ENCODE data around the gene ZNF44. TPM values are rescaled to one million over a fixed set of nuclear protein-coding genes. Genes with fewer than 3 reads are reported as not detected.
A peak's percentile ranks its signal among the peaks of the same experiment; 100 is the strongest.

Gene ZNF44
- total RNA-seq (10 to 100 TPM; 12.7 to 21.3 (median 16.0) TPM), polyA plus RNA-seq (10 to 100 TPM in 1 of 3 donors, 1 to 10 TPM in 2; 6.7 to 10.8 (median 7.1) TPM)
- long read RNA-seq, donor 1, partial matches to known transcripts: 0 of 2 reads
- long read RNA-seq, donor 1, other reads (novel, unspliced or antisense): 0 of 2 reads
- long read RNA-seq, donor 2, partial matches to known transcripts: 0 of 1 reads
- long read RNA-seq, donor 2, other reads (novel, unspliced or antisense): 0 of 1 reads

DNA sequence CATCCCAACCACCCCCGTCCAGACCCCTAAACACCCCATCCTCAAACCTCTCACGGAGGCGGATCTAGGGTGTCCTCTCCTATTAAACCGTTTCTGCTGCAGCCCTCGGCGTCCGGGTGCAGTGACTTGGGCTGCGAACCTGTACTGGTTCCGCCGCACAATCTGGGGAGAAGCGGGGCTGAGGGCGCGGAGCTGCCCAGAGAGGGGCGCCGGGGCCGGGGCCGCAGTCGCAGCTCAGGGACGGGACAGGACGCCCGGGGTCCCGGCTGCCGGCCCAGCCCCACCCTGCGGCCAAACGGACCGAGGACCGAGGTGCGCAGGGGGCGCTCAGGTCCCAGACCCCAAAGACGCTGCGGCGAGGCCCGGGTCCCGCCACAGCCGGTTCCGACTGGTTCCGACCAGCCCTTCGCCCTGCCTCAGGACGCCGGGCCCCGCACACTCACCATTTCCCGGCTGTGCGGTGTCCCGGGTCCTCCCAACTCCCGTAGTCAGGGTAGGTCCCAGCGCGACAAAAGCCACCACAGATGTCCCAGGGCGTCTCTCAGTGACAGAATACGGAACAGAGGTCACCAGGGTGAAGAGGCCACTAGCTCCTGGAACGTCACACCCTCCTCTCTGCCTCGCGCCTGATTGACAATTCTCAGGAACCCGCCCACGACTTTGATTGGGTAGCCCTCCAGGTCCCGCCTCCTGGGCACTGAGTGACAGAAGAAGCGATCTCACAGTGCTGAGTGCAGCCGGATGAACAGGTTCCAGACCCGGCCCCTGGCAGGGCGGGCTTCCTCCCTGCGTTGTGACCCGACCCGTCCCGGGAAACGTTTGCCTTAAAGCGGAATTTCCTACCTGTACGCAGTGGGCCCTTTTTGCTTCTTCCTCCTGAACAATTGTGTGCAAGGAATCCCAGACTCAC lies at the start of gene ZNF44:
TSS of gene ZNF44 (minus strand) at position 635 of the 910 bp plus-strand sequence. CDS start at position 446, 189 bp downstream.
- TF ChIP-seq POLR2AphosphoS5 (IDR thresholded peaks at IDR 0.05) (peak; percentile 88 to 94 (median 90)), POLR2A (IDR thresholded peaks at IDR 0.05) (peak; percentile 15 to 37 (median 30))
- TF ChIP-seq, protein P1, sequence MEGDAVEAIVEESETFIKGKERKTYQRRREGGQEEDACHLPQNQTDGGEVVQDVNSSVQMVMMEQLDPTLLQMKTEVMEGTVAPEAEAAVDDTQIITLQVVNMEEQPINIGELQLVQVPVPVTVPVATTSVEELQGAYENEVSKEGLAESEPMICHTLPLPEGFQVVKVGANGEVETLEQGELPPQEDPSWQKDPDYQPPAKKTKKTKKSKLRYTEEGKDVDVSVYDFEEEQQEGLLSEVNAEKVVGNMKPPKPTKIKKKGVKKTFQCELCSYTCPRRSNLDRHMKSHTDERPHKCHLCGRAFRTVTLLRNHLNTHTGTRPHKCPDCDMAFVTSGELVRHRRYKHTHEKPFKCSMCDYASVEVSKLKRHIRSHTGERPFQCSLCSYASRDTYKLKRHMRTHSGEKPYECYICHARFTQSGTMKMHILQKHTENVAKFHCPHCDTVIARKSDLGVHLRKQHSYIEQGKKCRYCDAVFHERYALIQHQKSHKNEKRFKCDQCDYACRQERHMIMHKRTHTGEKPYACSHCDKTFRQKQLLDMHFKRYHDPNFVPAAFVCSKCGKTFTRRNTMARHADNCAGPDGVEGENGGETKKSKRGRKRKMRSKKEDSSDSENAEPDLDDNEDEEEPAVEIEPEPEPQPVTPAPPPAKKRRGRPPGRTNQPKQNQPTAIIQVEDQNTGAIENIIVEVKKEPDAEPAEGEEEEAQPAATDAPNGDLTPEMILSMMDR (IDR thresholded peaks at IDR 0.05 in 8 of 11, conservative IDR thresholded peaks at IDR 0.05 in 3 of 11): peak in 2 of 11 experiments; percentile 12 to 36
- WGBS, 5 donors: 0 to 2% (median 1%) methylated on average over 30 to 66 of the region's 66 CpGs
- H3K36me3 ChIP-seq: peaks cover 0 to 4% (median 0%) of the 10 kb centered on the region in 6 donors
- H3K27me3 ChIP-seq (replicated peaks in 1 of 7): no peaks in the 10 kb centered on the region
- intact Hi-C loops (cut with DNase I; ENCODE audit: low total_unique reads): no loop called here
- H3K4me3 ChIP-seq: peak within 1 kb of the TSS; percentile 85 to 94 (median 90)
- no peaks in the 10 kb centered on the region for H3K9me3 ChIP-seq
- peaks cover 14 to 53% (median 22%) of the 10 kb centered on the region in 6 donors for H3K4me1 ChIP-seq
- peak; percentile 98 for DNase-seq
- peak within 1 kb of the TSS; percentile 83 to 98 (median 96) for H3K27ac ChIP-seq

DNA sequence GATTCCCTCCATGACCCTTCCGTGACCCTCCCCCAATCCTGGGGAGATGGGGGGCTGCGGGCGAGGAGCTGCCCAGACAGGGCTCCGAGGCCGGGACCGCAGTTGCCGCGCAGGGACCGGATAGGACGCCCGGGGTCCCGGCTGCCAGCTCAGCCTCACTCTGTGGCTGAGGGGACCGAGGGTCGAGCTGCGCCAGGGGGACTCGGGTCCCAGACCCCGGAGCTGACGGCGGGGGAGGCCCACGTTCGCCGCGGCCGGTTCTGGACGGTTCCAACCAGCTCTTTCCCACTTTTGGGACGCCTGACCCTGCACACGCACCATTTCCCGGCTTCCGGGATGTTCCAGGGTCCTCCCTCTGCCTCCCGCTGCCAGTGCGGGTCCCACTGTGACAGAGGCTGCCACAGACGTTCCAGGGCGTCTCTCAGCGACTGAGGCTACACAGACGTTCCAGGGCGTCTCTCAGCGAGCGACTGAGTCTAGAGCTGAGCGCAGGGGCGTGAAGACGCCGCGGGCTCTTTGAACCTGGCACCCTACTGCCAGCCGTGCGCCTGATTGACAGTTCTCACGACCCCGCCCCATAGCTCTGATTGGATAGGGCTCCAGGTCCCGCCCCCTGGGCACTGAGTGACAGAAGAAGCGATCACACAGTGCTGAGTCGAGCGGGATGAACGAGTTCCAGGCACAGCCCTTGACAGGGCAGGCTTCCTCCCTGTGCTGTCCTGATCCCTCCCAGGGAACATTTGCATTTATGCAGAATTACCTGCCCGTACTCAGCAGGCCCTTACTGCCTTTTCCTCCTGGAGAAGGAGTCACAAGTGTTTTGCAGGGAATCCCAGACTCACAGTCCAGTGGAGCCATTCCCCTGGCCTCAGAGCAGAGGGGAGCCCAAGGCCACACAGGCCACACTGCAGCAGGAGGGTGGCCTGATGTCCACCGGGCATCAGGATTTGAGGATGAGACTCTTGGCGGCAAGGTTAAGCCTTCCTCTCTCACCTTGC lies 38.8 kb upstream of the ZNF44 start, which contains the start of gene ZNF563:
TSS of gene ZNF563 (minus strand) at position 472 of the 998 bp plus-strand sequence. CDS start at position 321, 151 bp downstream.
- intact Hi-C loops (cut with DNase I; ENCODE audit: low total_unique reads): no loop called here
- Histone ChIP-seq H3K27ac (peak within 1 kb of the TSS; percentile 83 to 95 (median 92)), H3K27me3 (replicated peaks in 1 of 7) (no peaks in the 10 kb centered on the region), H3K4me3 (peak within 1 kb of the TSS; percentile 52 to 96 (median 76)), H3K36me3 (no peaks in the 10 kb centered on the region), H3K9me3 (no peaks in the 10 kb centered on the region), H3K4me1 (peaks cover 3 to 40% (median 29%) of the 10 kb centered on the region in 6 donors)
- DNase-seq: peak; percentile 97
- WGBS, 5 donors: 1 to 6% (median 2%) methylated on average over 14 to 55 of the region's 55 CpGs
- peak; percentile 54 to 92 (median 55) for TF ChIP-seq POLR2A (IDR thresholded peaks at IDR 0.05)
- TF ChIP-seq, protein P1 (IDR thresholded peaks at IDR 0.05 in 8 of 11, conservative IDR thresholded peaks at IDR 0.05 in 3 of 11): no peak
- peak; percentile 95 to 98 (median 96) for TF ChIP-seq POLR2AphosphoS5 (IDR thresholded peaks at IDR 0.05)

DNA sequence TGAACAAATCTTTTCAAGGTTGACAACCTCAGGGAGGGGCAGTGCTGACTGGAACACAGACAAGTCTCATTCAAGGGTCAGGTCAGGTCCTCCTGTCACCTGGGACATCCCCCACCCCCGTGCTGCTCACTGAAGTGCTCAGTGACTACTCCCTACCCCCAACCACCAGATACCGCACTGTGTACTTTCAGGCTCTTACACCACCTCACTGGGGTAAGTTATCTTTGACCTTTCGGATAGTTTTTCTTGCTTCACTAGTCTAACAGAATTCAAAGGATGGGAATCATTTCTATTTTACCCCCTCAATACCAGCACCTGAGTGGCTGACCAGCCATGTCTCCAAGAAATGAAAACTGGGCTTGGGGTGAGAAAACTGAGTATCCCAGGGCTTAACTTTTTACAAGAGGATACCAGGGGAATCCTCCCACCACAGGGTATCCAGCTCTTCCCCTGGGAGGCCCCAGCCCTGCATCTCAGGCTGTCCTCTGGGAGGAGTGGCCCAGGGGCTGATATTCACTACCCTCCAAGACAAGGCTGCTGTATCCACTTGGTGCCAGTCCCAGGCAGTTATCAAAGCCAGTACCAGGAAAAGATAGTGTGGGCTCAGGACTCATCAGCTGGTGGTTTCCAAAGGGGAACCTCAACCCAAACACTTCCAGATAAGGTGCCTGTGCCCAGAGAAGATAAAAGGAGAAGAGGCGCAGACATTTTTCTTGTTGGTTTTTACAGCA lies 36.7 kb upstream of the ZNF44 start:
- intact Hi-C loops (cut with DNase I; ENCODE audit: low total_unique reads): no loop called here
- peak overlapping the region in 1 of 8 donors; percentile 11 for H3K4me3 ChIP-seq
- DNase-seq: peak; percentile 84
- TF ChIP-seq, protein P1 (IDR thresholded peaks at IDR 0.05 in 8 of 11, conservative IDR thresholded peaks at IDR 0.05 in 3 of 11): no peak
- no peak for TF ChIP-seq POLR2A (IDR thresholded peaks at IDR 0.05)
- TF ChIP-seq POLR2AphosphoS5 (IDR thresholded peaks at IDR 0.05): no peak
- H3K27ac ChIP-seq: peak overlapping the region in 3 of 8 donors; percentile 18 to 93 (median 89)
- H3K9me3 ChIP-seq: no peaks in the 10 kb centered on the region
- 44 to 62% (median 57%) methylated on average over 4 of the region's 4 CpGs for WGBS, 5 donors
- H3K27me3 ChIP-seq (replicated peaks in 1 of 7): no peaks in the 10 kb centered on the region
- no peaks in the 10 kb centered on the region for H3K36me3 ChIP-seq
- H3K4me1 ChIP-seq: peaks cover 3 to 40% (median 29%) of the 10 kb centered on the region in 6 donors
